ENCODE measurements around the gene GPX4.

GPX4 gene

GRCh38 chr19:1123885-1124677 lies 20.3 kb downstream of the GPX4 start:
- Histone ChIP-seq H3K9ac (ENCODE audit: low read depth, low read length, poor library complexity, severe bottlenecking) (no peak overlapping the region), H3K4me3 (ENCODE audit: low read length, poor library complexity, severe bottlenecking) (no peak overlapping the region), H3K79me2 (ENCODE audit: insufficient read depth, low read length) (peaks cover 16% of the 10 kb centered on the region; the same call in 1 of the 2 replicates), H3K9me2 (replicated peaks; ENCODE audit: low read depth, low read length) (no peaks in the 10 kb centered on the region), H3F3A (ENCODE audit: low read depth) (no peaks in the 10 kb centered on the region), H4K20me1 (ENCODE audit: insufficient read depth, low read length, poor library complexity, severe bottlenecking) (peaks cover 5% of the 10 kb centered on the region), H3K27me3 (ENCODE audit: insufficient read depth, low read length, poor library complexity, severe bottlenecking) (no peaks in the 10 kb centered on the region), H3K4me1 (ENCODE audit: insufficient read depth, low read length, poor library complexity, severe bottlenecking) (no peaks in the 10 kb centered on the region), H3K36me3 (ENCODE audit: insufficient read depth, low read length) (peaks cover 69% of the 10 kb centered on the region; the same call in 1 of the 2 replicates), H2AFZ (ENCODE audit: low read length) (no peak overlapping the region), H3K9me3 (ENCODE audit: insufficient read depth, low read depth, low read length) (no peaks in the 10 kb centered on the region), H3K4me2 (ENCODE audit: low read depth, low read length, poor library complexity, severe bottlenecking) (no peak overlapping the region)
- TF ChIP-seq EZH2phosphoT487 (IDR thresholded peaks at IDR 0.05; ENCODE audit: borderline replicate concordance), result no peak
- TF ChIP-seq CTCF (conservative IDR thresholded peaks at IDR 0.05; ENCODE audit: low read length), result no peak

- Histone ChIP-seq H3K4me3 (ENCODE audit: low read length, poor library complexity, severe bottlenecking) (no peak overlapping the region), H3K9me3 (ENCODE audit: insufficient read depth, low read depth, low read length) (no peaks in the 10 kb centered on the region), H3K9me2 (replicated peaks; ENCODE audit: low read depth, low read length) (no peaks in the 10 kb centered on the region), H4K20me1 (ENCODE audit: insufficient read depth, low read length, poor library complexity, severe bottlenecking) (peaks cover 8% of the 10 kb centered on the region), H3K4me1 (ENCODE audit: insufficient read depth, low read length, poor library complexity, severe bottlenecking) (peaks cover 7% of the 10 kb centered on the region), H3K36me3 (ENCODE audit: insufficient read depth, low read length) (peaks cover 55% of the 10 kb centered on the region; the same call in 1 of the 2 replicates), H3F3A (ENCODE audit: low read depth) (no peaks in the 10 kb centered on the region), H3K79me2 (ENCODE audit: insufficient read depth, low read length) (peaks cover 33% of the 10 kb centered on the region), H2AFZ (ENCODE audit: low read length) (no peak overlapping the region), H3K4me2 (ENCODE audit: low read depth, low read length, poor library complexity, severe bottlenecking) (no peak overlapping the region), H3K27me3 (ENCODE audit: insufficient read depth, low read length, poor library complexity, severe bottlenecking) (no peaks in the 10 kb centered on the region), H3K9ac (ENCODE audit: low read depth, low read length, poor library complexity, severe bottlenecking) (no peak overlapping the region)
- TF ChIP-seq CTCF (conservative IDR thresholded peaks at IDR 0.05; ENCODE audit: low read length), result no peak
- TF ChIP-seq EZH2phosphoT487 (IDR thresholded peaks at IDR 0.05; ENCODE audit: borderline replicate concordance), result no peak
These were observed 22.0 kb downstream of the GPX4 start for GRCh38 chr19:1125601-1126467.

- Histone ChIP-seq H3K9ac (ENCODE audit: low read depth, low read length, poor library complexity, severe bottlenecking) (no peak overlapping the region), H3K9me3 (ENCODE audit: insufficient read depth, low read depth, low read length) (no peaks in the 10 kb centered on the region), H3K4me2 (ENCODE audit: low read depth, low read length, poor library complexity, severe bottlenecking) (no peak overlapping the region), H3K4me1 (ENCODE audit: insufficient read depth, low read length, poor library complexity, severe bottlenecking) (peaks cover 18% of the 10 kb centered on the region), H3K27me3 (ENCODE audit: insufficient read depth, low read length, poor library complexity, severe bottlenecking) (no peaks in the 10 kb centered on the region), H3K4me3 (ENCODE audit: low read length, poor library complexity, severe bottlenecking) (no peak overlapping the region), H2AFZ (ENCODE audit: low read length) (no peak overlapping the region), H3K79me2 (ENCODE audit: insufficient read depth, low read length) (peaks cover 44% of the 10 kb centered on the region), H3K9me2 (replicated peaks; ENCODE audit: low read depth, low read length) (no peaks in the 10 kb centered on the region), H4K20me1 (ENCODE audit: insufficient read depth, low read length, poor library complexity, severe bottlenecking) (peaks cover 16% of the 10 kb centered on the region), H3K36me3 (ENCODE audit: insufficient read depth, low read length) (peaks cover 42% of the 10 kb centered on the region; the same call in 1 of the 2 replicates), H3F3A (ENCODE audit: low read depth) (no peaks in the 10 kb centered on the region)
- TF ChIP-seq CTCF (conservative IDR thresholded peaks at IDR 0.05; ENCODE audit: low read length) (no peak), EZH2phosphoT487 (IDR thresholded peaks at IDR 0.05; ENCODE audit: borderline replicate concordance) (no peak)
These were observed 23.4 kb downstream of the GPX4 start for GRCh38 chr19:1126984-1127760.
